ENCODE measurements around the gene FARS2. TPM values are rescaled to one million over a fixed set of nuclear protein-coding genes. Genes with fewer than 3 reads are reported as not detected.

Gene FARS2
- polyA plus RNA-seq, 1 donor from 2014 or later, result 11.9 TPM

- Histone ChIP-seq H3K27ac (ENCODE audit: low read length) (no peak overlapping the region), H3K4me2 (ENCODE audit: low read length) (no peak overlapping the region), H3K79me2 (replicated peaks; ENCODE audit: insufficient read depth, low read length) (peaks cover 15% of the 10 kb centered on the region), H3K9me2 (ENCODE audit: insufficient read depth, low read length) (no peaks in the 10 kb centered on the region), H3F3A (ENCODE audit: insufficient read depth, low read length, poor library complexity, severe bottlenecking) (no peaks in the 10 kb centered on the region), H3K4me3 (ENCODE audit: low read length) (no peak overlapping the region), H3K9me3 (ENCODE audit: low read length) (no peaks in the 10 kb centered on the region), H4K20me1 (ENCODE audit: insufficient read depth) (no peaks in the 10 kb centered on the region), H3K36me3 (ENCODE audit: insufficient read depth, low read length) (no peaks in the 10 kb centered on the region), H3K27me3 (ENCODE audit: insufficient read depth, low read depth, low read length) (no peaks in the 10 kb centered on the region), H3K9ac (ENCODE audit: low read length) (no peak overlapping the region), H2AFZ (ENCODE audit: low read depth, low read length) (no peak overlapping the region)
- TF ChIP-seq REST (IDR thresholded peaks at IDR 0.05; ENCODE audit: borderline replicate concordance) (no peak), CTCF (IDR thresholded peaks at IDR 0.05; ENCODE audit: poor library complexity, severe bottlenecking) (no peak), MXI1 (conservative IDR thresholded peaks at IDR 0.05; ENCODE audit: poor library complexity, severe bottlenecking) (no peak), TAF1 (IDR thresholded peaks at IDR 0.05; ENCODE audit: low read depth) (no peak), EZH2 (IDR thresholded peaks at IDR 0.05; ENCODE audit: borderline replicate concordance, insufficient read depth, low read length, poor library complexity, severe bottlenecking) (no peak), RAD21 (conservative IDR thresholded peaks at IDR 0.05) (no peak), SMC3 (conservative IDR thresholded peaks at IDR 0.05; ENCODE audit: poor library complexity) (no peak), POLR2AphosphoS5 (IDR thresholded peaks at IDR 0.05) (no peak), EP300 (conservative IDR thresholded peaks at IDR 0.05; ENCODE audit: poor library complexity, severe bottlenecking) (no peak)
These were observed 4.4 kb upstream of the FARS2 start for GRCh38 chr6:5256952-5257351.

GRCh38 chr6:5257400-5257799, 3.9 kb upstream of the FARS2 start:
- Histone ChIP-seq H3F3A (ENCODE audit: insufficient read depth, low read length, poor library complexity, severe bottlenecking) (no peaks in the 10 kb centered on the region), H4K20me1 (ENCODE audit: insufficient read depth) (no peaks in the 10 kb centered on the region), H3K9me3 (ENCODE audit: low read length) (no peaks in the 10 kb centered on the region), H3K79me2 (replicated peaks; ENCODE audit: insufficient read depth, low read length) (peaks cover 15% of the 10 kb centered on the region), H2AFZ (ENCODE audit: low read depth, low read length) (no peak overlapping the region), H3K9ac (ENCODE audit: low read length) (no peak overlapping the region), H3K4me2 (ENCODE audit: low read length) (no peak overlapping the region), H3K27ac (ENCODE audit: low read length) (no peak overlapping the region), H3K27me3 (ENCODE audit: insufficient read depth, low read depth, low read length) (no peaks in the 10 kb centered on the region), H3K4me3 (ENCODE audit: low read length) (no peak overlapping the region), H3K36me3 (ENCODE audit: insufficient read depth, low read length) (no peaks in the 10 kb centered on the region), H3K9me2 (ENCODE audit: insufficient read depth, low read length) (no peaks in the 10 kb centered on the region)
- TF ChIP-seq RAD21 (conservative IDR thresholded peaks at IDR 0.05) (no peak), EZH2 (IDR thresholded peaks at IDR 0.05; ENCODE audit: borderline replicate concordance, insufficient read depth, low read length, poor library complexity, severe bottlenecking) (no peak), CTCF (IDR thresholded peaks at IDR 0.05; ENCODE audit: poor library complexity, severe bottlenecking) (no peak), SMC3 (conservative IDR thresholded peaks at IDR 0.05; ENCODE audit: poor library complexity) (no peak)
